Mucosa of rectum (tissue), 2 donors: Measurements from ENCODE around the gene PDE3A.

Source experiments
- H3K27ac ChIP-seq, 2 donors: one replicate each; pipeline ENCODE4 v1.7.0; 2013; ENCODE audit warnings: inconsistent platforms in 2 of 2, low read depth in 2 of 2, low read length in 2 of 2
- H3K27me3 ChIP-seq, 2 donors: one replicate each; pipeline ENCODE4 v1.7.0; 2013; ENCODE audit warnings: low read length in 2 of 2; ENCODE audit not compliant: control insufficient read depth in 2 of 2, insufficient read depth in 2 of 2
- H3K36me3 ChIP-seq, 2 donors: one replicate each; pipeline ENCODE4 v1.7.0; 2013; ENCODE audit warnings: low read length in 2 of 2; ENCODE audit not compliant: control insufficient read depth in 2 of 2, insufficient read depth in 2 of 2
- H3K4me1 ChIP-seq, 2 donors: one replicate each; pipeline ENCODE4 v1.7.0; 2013; ENCODE audit warnings: low read length in 2 of 2, mild to moderate bottlenecking in 1 of 2; ENCODE audit not compliant: control insufficient read depth in 2 of 2, insufficient read depth in 2 of 2
- H3K4me3 ChIP-seq, 2 donors: one replicate each; pipeline ENCODE4 v1.7.0; 2013; ENCODE audit warnings: low read length in 2 of 2
- H3K9ac ChIP-seq, 2 donors: one replicate each; pipeline ENCODE4 v1.7.0; 2013; ENCODE audit warnings: low read length in 2 of 2, low read depth in 1 of 2, mild to moderate bottlenecking in 1 of 2
- H3K9me3 ChIP-seq, 2 donors: one replicate each; pipeline ENCODE4 v1.7.0; 2013; ENCODE audit warnings: low read length in 2 of 2; ENCODE audit not compliant: control insufficient read depth in 2 of 2
- donor health status: healthy.
- donor health status: Normal muscosa, but diverticular disease.

Gene PDE3A

GRCh38 chr12:20356048-20356447, 12.3 kb upstream of the PDE3A start:
- H3K9ac ChIP-seq: no peak overlapping the region
- no peak overlapping the region for H3K4me3 ChIP-seq
- H3K4me1 ChIP-seq: no peaks in the 10 kb centered on the region
- no peaks in the 10 kb centered on the region for H3K27me3 ChIP-seq
- no peak overlapping the region for H3K27ac ChIP-seq
- H3K36me3 ChIP-seq: no peaks in the 10 kb centered on the region
- no peaks in the 10 kb centered on the region for H3K9me3 ChIP-seq

- no peaks in the 10 kb centered on the region for H3K36me3 ChIP-seq
- no peaks in the 10 kb centered on the region for H3K9me3 ChIP-seq
- H3K9ac ChIP-seq: no peak overlapping the region
- no peak overlapping the region for H3K27ac ChIP-seq
- H3K4me3 ChIP-seq: no peak overlapping the region
- H3K27me3 ChIP-seq: no peaks in the 10 kb centered on the region
- no peaks in the 10 kb centered on the region for H3K4me1 ChIP-seq
Observed at GRCh38 chr12:20360407-20360806, 7.9 kb upstream of the PDE3A start.

GRCh38 chr12:20361416-20361815, 6.9 kb upstream of the PDE3A start:
- H3K9me3 ChIP-seq: no peaks in the 10 kb centered on the region
- H3K4me3 ChIP-seq: no peak overlapping the region
- no peaks in the 10 kb centered on the region for H3K36me3 ChIP-seq
- no peak overlapping the region for H3K9ac ChIP-seq
- H3K4me1 ChIP-seq: no peaks in the 10 kb centered on the region
- no peak overlapping the region for H3K27ac ChIP-seq
- H3K27me3 ChIP-seq: no peaks in the 10 kb centered on the region

- Histone ChIP-seq H3K4me3 (no peak overlapping the region), H3K27ac (no peak overlapping the region), H3K36me3 (no peaks in the 10 kb centered on the region), H3K9ac (no peak overlapping the region), H3K27me3 (no peaks in the 10 kb centered on the region), H3K9me3 (no peaks in the 10 kb centered on the region), H3K4me1 (peaks cover 0 to 3% of the 10 kb centered on the region in 2 donors)
Observed at GRCh38 chr12:20364501-20364900, 3.8 kb upstream of the PDE3A start.

- Histone ChIP-seq H3K9me3 (no peaks in the 10 kb centered on the region), H3K27me3 (no peaks in the 10 kb centered on the region), H3K27ac (no peak overlapping the region), H3K4me3 (no peak overlapping the region), H3K4me1 (peaks cover 0 to 3% of the 10 kb centered on the region in 2 donors), H3K36me3 (no peaks in the 10 kb centered on the region), H3K9ac (no peak overlapping the region)
Observed at GRCh38 chr12:20366776-20367409, 1.4 kb upstream of the PDE3A start.

GRCh38 chr12:20367583-20368113, 689 bp upstream of the PDE3A start:
- peak overlapping the region in 1 of 2 donors; percentile 88 for H3K9ac ChIP-seq

GRCh38 chr12:20368651-20369304, 441 bp downstream of the PDE3A start:
- peak overlapping the region; percentile 91 to 95 for H3K4me3 ChIP-seq
- H3K9ac ChIP-seq: peak overlapping the region; percentile 72 to 88
- peak overlapping the region; percentile 86 to 87 for H3K27ac ChIP-seq
- H3K36me3 ChIP-seq: no peaks in the 10 kb centered on the region
- no peaks in the 10 kb centered on the region for H3K9me3 ChIP-seq
- H3K27me3 ChIP-seq: no peaks in the 10 kb centered on the region
- peaks cover 0 to 9% of the 10 kb centered on the region in 2 donors for H3K4me1 ChIP-seq

More at GRCh38 chr12:20367583-20368113, 689 bp upstream of the PDE3A start:
- Histone ChIP-seq H3K9me3 (no peaks in the 10 kb centered on the region), H3K36me3 (no peaks in the 10 kb centered on the region), H3K27ac (peak overlapping the region; percentile 86 to 87), H3K4me1 (peaks cover 0 to 3% of the 10 kb centered on the region in 2 donors), H3K27me3 (no peaks in the 10 kb centered on the region), H3K4me3 (peak overlapping the region; percentile 91 to 95)

GRCh38 chr12:20369305-20370013, 1.1 kb downstream of the PDE3A start:
- Histone ChIP-seq H3K4me3 (peak overlapping the region; percentile 91 to 95), H3K4me1 (peaks cover 0 to 12% of the 10 kb centered on the region in 2 donors), H3K9ac (peak overlapping the region; percentile 66 to 88), H3K36me3 (no peaks in the 10 kb centered on the region), H3K9me3 (no peaks in the 10 kb centered on the region), H3K27me3 (no peaks in the 10 kb centered on the region), H3K27ac (peak overlapping the region; percentile 86 to 87)

GRCh38 chr12:20370014-20370386, 1.7 kb downstream of the PDE3A start:
- H3K27me3 ChIP-seq: no peaks in the 10 kb centered on the region
- peak overlapping the region; percentile 86 to 87 for H3K27ac ChIP-seq
- no peaks in the 10 kb centered on the region for H3K9me3 ChIP-seq
- peaks cover 0 to 15% of the 10 kb centered on the region in 2 donors for H3K4me1 ChIP-seq
- H3K9ac ChIP-seq: peak overlapping the region; percentile 66 to 88
- no peaks in the 10 kb centered on the region for H3K36me3 ChIP-seq
- H3K4me3 ChIP-seq: peak overlapping the region; percentile 91 to 95
